Astrocyte of the spinal cord (primary cell): ENCODE measurements around the gene STXBP3.
A peak's percentile ranks its signal among the peaks of the same experiment; 100 is the strongest.
"Not testable (repeated sequence)": the region's sequence is repeated elsewhere in the genome, so short reads cannot be mapped to it uniquely, and the experiment has no call there.

Source experiments
- DNase-seq: peaks from one replicate; pipeline ENCODE4 v3.0.0; 2011; ENCODE audit warnings: low read depth, low spot score
- H3K4me3 ChIP-seq: 2 replicates; pipeline ENCODE4 v1.5.1; 2011; ENCODE audit warnings: low read depth, mild to moderate bottlenecking, low read length, moderate library complexity
- in situ Hi-C: cut with HindIII; loops from 2 replicates; pipeline ENCODE4 v1.10.0; 2017; ENCODE audit warnings: low sequenced_read_pairs
- TF ChIP-seq, protein P1 (sequence below): IDR thresholded peaks from 2 replicates; pipeline ENCODE4 v1.5.1; 2012; ENCODE audit warnings: low read depth, mild to moderate bottlenecking, low read length, inconsistent platforms

The STXBP3 gene, protein sequence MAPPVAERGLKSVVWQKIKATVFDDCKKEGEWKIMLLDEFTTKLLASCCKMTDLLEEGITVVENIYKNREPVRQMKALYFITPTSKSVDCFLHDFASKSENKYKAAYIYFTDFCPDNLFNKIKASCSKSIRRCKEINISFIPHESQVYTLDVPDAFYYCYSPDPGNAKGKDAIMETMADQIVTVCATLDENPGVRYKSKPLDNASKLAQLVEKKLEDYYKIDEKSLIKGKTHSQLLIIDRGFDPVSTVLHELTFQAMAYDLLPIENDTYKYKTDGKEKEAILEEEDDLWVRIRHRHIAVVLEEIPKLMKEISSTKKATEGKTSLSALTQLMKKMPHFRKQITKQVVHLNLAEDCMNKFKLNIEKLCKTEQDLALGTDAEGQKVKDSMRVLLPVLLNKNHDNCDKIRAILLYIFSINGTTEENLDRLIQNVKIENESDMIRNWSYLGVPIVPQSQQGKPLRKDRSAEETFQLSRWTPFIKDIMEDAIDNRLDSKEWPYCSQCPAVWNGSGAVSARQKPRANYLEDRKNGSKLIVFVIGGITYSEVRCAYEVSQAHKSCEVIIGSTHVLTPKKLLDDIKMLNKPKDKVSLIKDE

DNA sequence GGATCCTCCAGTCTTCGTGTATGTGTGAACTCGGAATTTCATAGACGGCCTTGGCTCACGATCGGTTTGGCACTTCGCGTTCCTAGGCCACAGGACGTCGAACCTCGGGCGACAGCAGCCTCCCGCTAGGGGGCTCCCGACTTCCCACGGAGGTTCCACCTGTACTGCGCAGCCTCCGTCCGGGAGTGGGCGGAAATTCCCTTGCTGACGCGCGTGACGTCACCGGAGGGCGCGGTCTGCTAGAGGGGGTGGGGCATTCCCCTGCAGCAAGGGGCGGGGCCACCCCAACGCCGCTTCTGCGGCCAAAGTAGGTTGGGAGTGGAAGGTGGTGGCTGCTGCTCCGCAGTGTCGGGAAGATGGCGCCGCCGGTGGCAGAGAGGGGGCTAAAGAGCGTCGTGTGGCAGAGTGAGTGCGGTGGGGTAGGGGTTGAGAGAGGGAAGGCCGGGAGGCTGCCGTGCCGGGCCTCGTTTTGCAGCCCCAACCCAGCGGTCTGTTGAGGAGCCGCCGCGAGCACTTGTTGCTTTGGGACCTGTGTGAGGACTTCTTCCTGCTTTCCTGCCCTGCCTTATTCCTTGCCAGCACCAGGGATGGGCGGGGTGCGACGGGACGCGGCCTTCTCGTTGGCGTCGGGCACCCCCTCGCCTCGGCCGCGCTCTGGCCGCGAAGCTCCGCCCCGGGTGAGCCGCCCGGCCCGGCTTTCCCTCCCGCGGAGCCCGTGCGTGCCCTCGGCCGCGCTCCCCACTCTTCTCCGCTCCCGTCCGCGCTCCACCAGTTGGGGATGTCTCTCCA lies at the start of gene STXBP3:
Gene STXBP3 (plus strand): TSS at position 293 of the 789 bp plus-strand sequence. CDS start 64 bp downstream, at position 357.
- in situ Hi-C loops = no loop called here
- peak within 1 kb of the TSS; percentile 92 for H3K4me3 ChIP-seq
- TF ChIP-seq, protein P1, sequence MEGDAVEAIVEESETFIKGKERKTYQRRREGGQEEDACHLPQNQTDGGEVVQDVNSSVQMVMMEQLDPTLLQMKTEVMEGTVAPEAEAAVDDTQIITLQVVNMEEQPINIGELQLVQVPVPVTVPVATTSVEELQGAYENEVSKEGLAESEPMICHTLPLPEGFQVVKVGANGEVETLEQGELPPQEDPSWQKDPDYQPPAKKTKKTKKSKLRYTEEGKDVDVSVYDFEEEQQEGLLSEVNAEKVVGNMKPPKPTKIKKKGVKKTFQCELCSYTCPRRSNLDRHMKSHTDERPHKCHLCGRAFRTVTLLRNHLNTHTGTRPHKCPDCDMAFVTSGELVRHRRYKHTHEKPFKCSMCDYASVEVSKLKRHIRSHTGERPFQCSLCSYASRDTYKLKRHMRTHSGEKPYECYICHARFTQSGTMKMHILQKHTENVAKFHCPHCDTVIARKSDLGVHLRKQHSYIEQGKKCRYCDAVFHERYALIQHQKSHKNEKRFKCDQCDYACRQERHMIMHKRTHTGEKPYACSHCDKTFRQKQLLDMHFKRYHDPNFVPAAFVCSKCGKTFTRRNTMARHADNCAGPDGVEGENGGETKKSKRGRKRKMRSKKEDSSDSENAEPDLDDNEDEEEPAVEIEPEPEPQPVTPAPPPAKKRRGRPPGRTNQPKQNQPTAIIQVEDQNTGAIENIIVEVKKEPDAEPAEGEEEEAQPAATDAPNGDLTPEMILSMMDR = peak; percentile 98
- peak; percentile 98 for DNase-seq

DNA sequence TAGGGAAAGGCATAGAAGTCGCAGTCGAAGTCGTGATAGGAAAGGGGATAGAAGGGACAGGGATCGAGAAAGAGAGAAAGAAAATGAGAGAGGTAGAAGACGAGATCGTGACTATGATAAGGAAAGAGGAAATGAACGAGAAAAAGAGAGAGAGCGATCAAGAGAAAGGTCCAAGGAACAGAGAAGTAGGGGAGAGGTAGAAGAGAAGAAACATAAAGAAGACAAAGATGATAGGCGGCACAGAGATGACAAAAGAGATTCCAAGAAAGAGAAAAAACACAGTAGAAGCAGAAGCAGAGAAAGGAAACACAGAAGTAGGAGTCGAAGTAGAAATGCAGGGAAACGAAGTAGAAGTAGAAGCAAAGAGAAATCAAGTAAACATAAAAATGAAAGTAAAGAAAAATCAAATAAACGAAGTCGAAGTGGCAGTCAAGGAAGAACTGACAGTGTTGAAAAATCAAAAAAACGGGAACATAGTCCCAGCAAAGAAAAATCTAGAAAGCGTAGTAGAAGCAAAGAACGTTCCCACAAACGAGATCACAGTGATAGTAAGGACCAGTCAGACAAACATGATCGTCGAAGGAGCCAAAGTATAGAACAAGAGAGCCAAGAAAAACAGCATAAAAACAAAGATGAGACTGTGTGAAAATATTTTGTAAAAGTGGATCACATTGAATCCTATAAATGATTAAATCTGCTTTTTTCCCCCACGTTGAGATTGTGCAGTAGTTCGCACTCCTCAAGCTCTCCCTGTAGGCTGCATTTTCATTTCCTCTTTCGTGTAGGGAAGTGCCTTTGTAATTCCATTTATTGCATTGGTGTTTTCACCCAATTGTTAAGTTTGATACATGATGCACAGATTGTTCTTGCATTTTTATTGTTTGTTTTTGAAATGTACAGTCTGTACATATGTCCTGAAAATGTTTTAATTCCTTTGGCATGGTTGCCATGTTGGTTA lies 46.8 kb upstream of the STXBP3 start:
- H3K4me3 ChIP-seq = no peak overlapping the region
- TF ChIP-seq, protein P1 = no peak
- DNase-seq = no peak
- in situ Hi-C loops = no loop called here

DNA sequence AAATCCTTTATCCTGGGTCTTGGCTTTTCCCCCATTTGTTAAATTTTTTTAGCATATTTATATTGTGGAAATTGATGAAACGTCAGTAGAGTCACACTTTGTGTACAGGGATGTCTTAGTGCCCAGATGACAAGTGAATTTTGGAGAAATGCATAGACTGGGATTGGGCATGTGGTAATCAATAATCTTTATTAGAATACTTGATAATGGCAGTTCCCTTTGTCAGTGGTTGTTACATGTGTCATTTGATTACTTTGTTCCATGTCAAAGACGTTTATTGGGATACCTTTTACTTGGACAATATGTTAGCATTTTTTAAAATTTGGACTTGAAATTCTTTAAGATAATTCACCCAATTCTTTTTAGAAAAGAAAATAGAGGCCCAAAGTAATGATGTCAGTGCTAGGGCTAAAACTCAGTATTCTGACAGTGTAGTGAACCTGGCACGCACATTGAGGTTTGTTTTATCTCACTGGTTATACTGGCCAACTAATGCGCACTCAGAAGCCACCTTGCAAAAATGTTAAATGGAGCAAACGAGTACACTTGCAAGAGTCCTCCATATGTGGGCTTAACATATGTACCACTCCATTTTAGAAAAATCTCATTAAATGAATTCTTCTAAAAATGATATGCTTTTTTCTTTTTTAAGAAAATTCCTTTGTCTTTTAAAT lies 45.2 kb upstream of the STXBP3 start:
- no peak for DNase-seq
- TF ChIP-seq, protein P1 = no peak
- in situ Hi-C loops = no loop called here

DNA sequence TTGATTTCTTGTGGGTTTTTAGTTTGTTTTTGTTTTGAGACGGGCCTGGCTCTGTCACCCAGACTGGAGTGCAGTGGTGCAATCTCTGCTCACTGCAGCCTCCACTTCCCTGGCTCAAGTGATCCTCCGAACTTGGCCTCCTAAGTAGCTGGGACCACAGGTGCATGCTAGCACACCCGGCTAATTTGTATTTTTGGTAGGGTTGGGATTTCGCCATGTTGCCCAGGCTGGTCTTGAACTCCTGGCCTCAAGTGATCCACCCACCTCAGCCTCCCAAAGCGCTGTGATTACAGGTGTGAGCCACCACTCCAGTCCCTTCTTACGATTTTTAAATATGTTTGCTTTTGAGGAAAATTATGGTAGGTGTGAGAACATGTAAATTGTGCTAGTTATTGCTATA lies 44.4 kb upstream of the STXBP3 start:
- in situ Hi-C loops, DNase-seq, H3K4me3 ChIP-seq: not testable (repeated sequence)

More for the DNA sequence above, 45.2 kb upstream of the STXBP3 start:
- no peak overlapping the region for H3K4me3 ChIP-seq

DNA sequence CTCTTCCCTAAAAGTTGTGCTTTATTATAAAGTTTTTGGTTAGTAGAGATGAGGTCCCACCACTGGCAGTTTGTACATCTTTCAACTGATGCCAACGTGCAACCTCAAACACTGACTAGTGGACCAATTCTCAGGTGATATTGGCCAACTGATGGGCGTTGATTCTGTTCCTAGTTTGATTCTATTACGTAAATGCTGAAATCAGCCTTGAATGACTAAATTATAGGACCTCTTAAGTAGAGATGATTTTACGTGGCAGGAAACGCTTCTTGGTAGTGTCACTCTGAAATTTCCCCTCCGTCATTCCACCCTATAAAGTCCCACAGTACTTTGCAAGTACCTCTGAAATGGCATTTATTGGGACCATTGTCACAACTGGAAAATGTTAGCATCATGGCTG lies 42.5 kb upstream of the STXBP3 start:
- in situ Hi-C loops = no loop called here
- no peak overlapping the region for H3K4me3 ChIP-seq
- TF ChIP-seq, protein P1 = no peak
- DNase-seq = no peak

DNA sequence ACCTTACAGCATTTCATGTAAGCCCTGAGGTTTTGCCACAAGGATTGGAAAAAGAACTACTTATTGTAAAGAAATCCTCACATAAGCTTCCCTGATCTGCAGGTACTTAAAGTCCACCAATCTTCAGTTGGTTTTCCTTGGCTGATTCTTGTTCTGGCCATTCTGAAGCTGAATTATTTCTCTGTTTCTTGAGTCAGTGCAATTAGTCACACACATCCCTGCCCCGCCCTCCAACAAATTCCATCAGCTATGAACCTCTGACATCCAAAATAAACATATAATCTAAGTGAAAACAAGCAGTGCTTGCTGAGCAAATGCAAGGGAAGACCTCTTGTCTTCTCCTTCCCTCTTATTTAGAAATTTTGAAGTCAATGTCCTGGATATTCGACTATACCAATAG lies 42.0 kb upstream of the STXBP3 start:
- no peak overlapping the region for H3K4me3 ChIP-seq
- in situ Hi-C loops = no loop called here
- peak; percentile 70 for DNase-seq
- TF ChIP-seq, protein P1 = no peak
